NCI-H1930 (cell line): ENCODE results near the gene PLOD1.
"Not testable (repeated sequence)": the region's sequence is repeated elsewhere in the genome, so short reads cannot be mapped to it uniquely, and the experiment has no call there.

Source experiments
- DNase-seq, 2 experiments: peaks; one replicate each; lab custom pipeline; 2025; lab: John Stamatoyannopoulos, UW

PLOD1 gene

GRCh38 chr1:11939794-11940193, 5.3 kb downstream of the PLOD1 start:
- DNase-seq, result not testable (repeated sequence)

GRCh38 chr1:11940260-11940921, 5.9 kb downstream of the PLOD1 start:
- no peak for DNase-seq

- DNase-seq, result no peak
Observed at GRCh38 chr1:11942280-11942679, 7.8 kb downstream of the PLOD1 start.

GRCh38 chr1:11943619-11944018, 9.1 kb downstream of the PLOD1 start:
- no peak for DNase-seq

- no peak for DNase-seq
Observed at GRCh38 chr1:11944358-11944931, 9.9 kb downstream of the PLOD1 start.

- no peak for DNase-seq
Observed at GRCh38 chr1:11946647-11947046, 12.1 kb downstream of the PLOD1 start.

GRCh38 chr1:11948822-11949458, 14.4 kb downstream of the PLOD1 start:
- no peak for DNase-seq

- no peak for DNase-seq
Observed at GRCh38 chr1:11951901-11952300, 17.4 kb downstream of the PLOD1 start.

- no peak for DNase-seq
Observed at GRCh38 chr1:11952455-11953109, 18.1 kb downstream of the PLOD1 start.

GRCh38 chr1:11955221-11955620, 20.7 kb downstream of the PLOD1 start:
- DNase-seq, result no peak

GRCh38 chr1:11957398-11957797, 22.9 kb downstream of the PLOD1 start:
- no peak for DNase-seq

GRCh38 chr1:11957897-11958296, 23.4 kb downstream of the PLOD1 start:
- DNase-seq, result no peak

- DNase-seq, result no peak
Observed at GRCh38 chr1:11960276-11960675, 25.8 kb downstream of the PLOD1 start.

- no peak for DNase-seq
Observed at GRCh38 chr1:11960715-11961114, 26.2 kb downstream of the PLOD1 start.

- no peak for DNase-seq
Observed at GRCh38 chr1:11961230-11961629, 26.7 kb downstream of the PLOD1 start.

- no peak for DNase-seq
Observed at GRCh38 chr1:11963622-11964021, 29.1 kb downstream of the PLOD1 start.

GRCh38 chr1:11964656-11965055, 30.1 kb downstream of the PLOD1 start:
- DNase-seq, result no peak

- DNase-seq, result peak; percentile 47 to 56
Observed at GRCh38 chr1:11967028-11967547, 32.6 kb downstream of the PLOD1 start.

- no peak for DNase-seq
Observed at GRCh38 chr1:11970441-11971185, 36.1 kb downstream of the PLOD1 start.

- no peak for DNase-seq
Observed at GRCh38 chr1:11977625-11978024, 43.1 kb downstream of the PLOD1 start.

GRCh38 chr1:11978301-11978700, 43.8 kb downstream of the PLOD1 start:
- DNase-seq, result no peak
